GM12872 (cell line): Measurements from ENCODE around the gene BAHCC1.

ENCODE experiments used
- CTCF ChIP-seq: IDR thresholded peaks from 3 replicates; pipeline ENCODE4 v1.5.1; 2011; ENCODE audit warnings: low read depth, mild to moderate bottlenecking, low read length, moderate library complexity; ENCODE audit not compliant: insufficient read depth

BAHCC1 gene

GRCh38 chr17:81388091-81388611, 7.1 kb upstream of the BAHCC1 start:
- no peak for TF ChIP-seq CTCF

- no peak for TF ChIP-seq CTCF
Measured at GRCh38 chr17:81388612-81389367, 6.5 kb upstream of the BAHCC1 start.

GRCh38 chr17:81389585-81389984, 5.7 kb upstream of the BAHCC1 start:
- no peak for TF ChIP-seq CTCF

GRCh38 chr17:81390029-81390872, 5.0 kb upstream of the BAHCC1 start:
- no peak for TF ChIP-seq CTCF

- no peak for TF ChIP-seq CTCF
Measured at GRCh38 chr17:81390873-81391255, 4.4 kb upstream of the BAHCC1 start.

GRCh38 chr17:81391293-81391935, 3.8 kb upstream of the BAHCC1 start:
- no peak for TF ChIP-seq CTCF
